GM12874 (cell line): ENCODE measurements around the gene GPA33.

Source experiments
- CTCF ChIP-seq: IDR thresholded peaks from 2 replicates; pipeline ENCODE4 v1.5.1; 2011; ENCODE audit warnings: low read depth, mild to moderate bottlenecking, control low read depth, low read length, moderate library complexity; ENCODE audit not compliant: insufficient read depth

GPA33 gene

GRCh38 chr1:167054946-167055630 is 35.1 kb downstream of the GPA33 start:
- TF ChIP-seq CTCF, result no peak

GRCh38 chr1:167054531-167054930 is 35.6 kb downstream of the GPA33 start:
- TF ChIP-seq CTCF, result no peak

- TF ChIP-seq CTCF, result peak; percentile 47
Observed at GRCh38 chr1:167052389-167052788, 37.8 kb downstream of the GPA33 start.

- TF ChIP-seq CTCF, result no peak
Observed at GRCh38 chr1:167051907-167052306, 38.3 kb downstream of the GPA33 start.

- TF ChIP-seq CTCF, result no peak
Observed at GRCh38 chr1:167043752-167044488, 46.3 kb downstream of the GPA33 start.

- TF ChIP-seq CTCF, result no peak
Observed at GRCh38 chr1:167033646-167034045, 56.5 kb downstream of the GPA33 start.

- no peak for TF ChIP-seq CTCF
Observed at GRCh38 chr1:167022384-167022783, 67.8 kb downstream of the GPA33 start.
